Loucy (cell line): Measurements from ENCODE around the gene NARS2.
"Not testable (repeated sequence)": the region's sequence is repeated elsewhere in the genome, so short reads cannot be mapped to it uniquely, and the experiment has no call there.

Experiments
- H2AFZ ChIP-seq: fragments of 200-600 bp; sonication (generic); 2 replicates; pipeline ENCODE4 v1.6.0; 2016; ENCODE audit warnings: antibody characterized with exemption, mild to moderate bottlenecking, low read length, moderate library complexity
- H3F3A ChIP-seq: fragments of 200-600 bp; 2 replicates; pipeline ENCODE4 v1.6.0; 2016; ENCODE audit warnings: antibody characterized with exemption, low read depth, mild to moderate bottlenecking
- H3K27me3 ChIP-seq: fragments of 200-600 bp; sonication (generic); 2 replicates; pipeline ENCODE4 v1.6.1; 2014; ENCODE audit warnings: low read length, mild to moderate bottlenecking; ENCODE audit not compliant: insufficient read depth, poor library complexity, severe bottlenecking
- H3K36me3 ChIP-seq: fragments of 200-600 bp; sonication (generic); 2 replicates; pipeline ENCODE4 v1.6.1; 2016; ENCODE audit warnings: low read length; ENCODE audit not compliant: insufficient read depth
- H3K4me1 ChIP-seq: fragments of 200-600 bp; sonication (generic); 2 replicates; pipeline ENCODE4 v1.5.1; 2014; ENCODE audit warnings: low read length, mild to moderate bottlenecking; ENCODE audit not compliant: insufficient read depth, poor library complexity, severe bottlenecking
- H3K4me2 ChIP-seq: fragments of 200-600 bp; sonication (generic); 2 replicates; pipeline ENCODE4 v1.6.0; 2014; ENCODE audit warnings: antibody characterized with exemption, low read length, low read depth, mild to moderate bottlenecking; ENCODE audit not compliant: poor library complexity, severe bottlenecking
- H3K4me3 ChIP-seq: fragments of 200-600 bp; sonication (generic); 2 replicates; pipeline ENCODE4 v1.5.1; 2014; ENCODE audit warnings: low read length, mild to moderate bottlenecking, mixed read lengths; ENCODE audit not compliant: poor library complexity, severe bottlenecking
- H3K79me2 ChIP-seq: fragments of 200-600 bp; sonication (generic); 2 replicates; pipeline ENCODE4 v1.6.1; 2014; ENCODE audit warnings: low read length; ENCODE audit not compliant: insufficient read depth
- H3K9ac ChIP-seq: fragments of 200-600 bp; sonication (generic); 2 replicates; pipeline ENCODE4 v1.6.0; 2014; ENCODE audit warnings: mild to moderate bottlenecking, low read depth, low read length, moderate library complexity; ENCODE audit not compliant: poor library complexity, severe bottlenecking
- H3K9me2 ChIP-seq: fragments of 200-600 bp; sonication (generic); replicated peaks from 2 replicates; pipeline ENCODE4 v1.6.1; 2016; ENCODE audit warnings: low read depth, low read length, mixed read lengths
- H3K9me3 ChIP-seq: fragments of 200-600 bp; sonication (generic); 2 replicates; pipeline ENCODE4 v1.6.1; 2014; ENCODE audit warnings: mild to moderate bottlenecking, antibody characterized with exemption, low read length, low read depth; ENCODE audit not compliant: insufficient read depth
- H4K20me1 ChIP-seq: fragments of 200-600 bp; sonication (generic); 2 replicates; pipeline ENCODE4 v1.6.0; 2014; ENCODE audit warnings: antibody characterized with exemption, low read length, mild to moderate bottlenecking; ENCODE audit not compliant: insufficient read depth, poor library complexity, severe bottlenecking
- EZH2phosphoT487 ChIP-seq: fragments of 200-600 bp; IDR thresholded peaks from 2 replicates; pipeline ENCODE4 v1.6.1; 2018; ENCODE audit warnings: antibody characterized with exemption, mild to moderate bottlenecking, moderate library complexity, borderline replicate concordance
- TF ChIP-seq, protein P1 (sequence below): fragments of 200-600 bp; sonication (generic); conservative IDR thresholded peaks from 2 replicates; pipeline ENCODE4 v1.5.1; 2014; ENCODE audit warnings: mild to moderate bottlenecking, antibody characterized with exemption, low read length

NARS2 gene

GRCh38 chr11:78467931-78468330 is 106.7 kb downstream of the NARS2 start:
- Histone ChIP-seq H3K27me3 (no peaks in the 10 kb centered on the region), H2AFZ (no peak overlapping the region), H3K4me2 (no peak overlapping the region), H4K20me1 (no peaks in the 10 kb centered on the region), H3K9me3 (no peaks in the 10 kb centered on the region), H3K9me2 (no peaks in the 10 kb centered on the region), H3F3A (no peaks in the 10 kb centered on the region), H3K79me2 (no peaks in the 10 kb centered on the region), H3K4me3 (no peak overlapping the region), H3K36me3 (peaks cover 12% of the 10 kb centered on the region; the same call in 1 of the 2 replicates), H3K9ac (no peak overlapping the region), H3K4me1 (peaks cover 8% of the 10 kb centered on the region)
- TF ChIP-seq, protein P1, sequence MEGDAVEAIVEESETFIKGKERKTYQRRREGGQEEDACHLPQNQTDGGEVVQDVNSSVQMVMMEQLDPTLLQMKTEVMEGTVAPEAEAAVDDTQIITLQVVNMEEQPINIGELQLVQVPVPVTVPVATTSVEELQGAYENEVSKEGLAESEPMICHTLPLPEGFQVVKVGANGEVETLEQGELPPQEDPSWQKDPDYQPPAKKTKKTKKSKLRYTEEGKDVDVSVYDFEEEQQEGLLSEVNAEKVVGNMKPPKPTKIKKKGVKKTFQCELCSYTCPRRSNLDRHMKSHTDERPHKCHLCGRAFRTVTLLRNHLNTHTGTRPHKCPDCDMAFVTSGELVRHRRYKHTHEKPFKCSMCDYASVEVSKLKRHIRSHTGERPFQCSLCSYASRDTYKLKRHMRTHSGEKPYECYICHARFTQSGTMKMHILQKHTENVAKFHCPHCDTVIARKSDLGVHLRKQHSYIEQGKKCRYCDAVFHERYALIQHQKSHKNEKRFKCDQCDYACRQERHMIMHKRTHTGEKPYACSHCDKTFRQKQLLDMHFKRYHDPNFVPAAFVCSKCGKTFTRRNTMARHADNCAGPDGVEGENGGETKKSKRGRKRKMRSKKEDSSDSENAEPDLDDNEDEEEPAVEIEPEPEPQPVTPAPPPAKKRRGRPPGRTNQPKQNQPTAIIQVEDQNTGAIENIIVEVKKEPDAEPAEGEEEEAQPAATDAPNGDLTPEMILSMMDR: no peak
- TF ChIP-seq EZH2phosphoT487: no peak

- Histone ChIP-seq H3K79me2 (no peaks in the 10 kb centered on the region), H2AFZ (no peak overlapping the region), H3F3A (no peaks in the 10 kb centered on the region), H3K27me3 (no peaks in the 10 kb centered on the region), H3K9ac (no peak overlapping the region), H3K9me2 (no peaks in the 10 kb centered on the region), H4K20me1 (no peaks in the 10 kb centered on the region), H3K9me3 (no peaks in the 10 kb centered on the region), H3K4me3 (no peak overlapping the region), H3K36me3 (peaks cover 12% of the 10 kb centered on the region; the same call in 1 of the 2 replicates), H3K4me1 (peaks cover 8% of the 10 kb centered on the region), H3K4me2 (no peak overlapping the region)
- TF ChIP-seq, protein P1: no peak
- TF ChIP-seq EZH2phosphoT487: no peak
Measured at GRCh38 chr11:78467370-78467769, 107.3 kb downstream of the NARS2 start.

GRCh38 chr11:78465169-78465942 is 109.3 kb downstream of the NARS2 start:
- Histone ChIP-seq H4K20me1 (no peaks in the 10 kb centered on the region), H3F3A (no peaks in the 10 kb centered on the region), H3K4me1 (peaks cover 8% of the 10 kb centered on the region), H3K9ac (no peak overlapping the region), H3K4me2 (no peak overlapping the region), H3K9me3 (no peaks in the 10 kb centered on the region), H3K4me3 (no peak overlapping the region), H2AFZ (no peak overlapping the region), H3K27me3 (no peaks in the 10 kb centered on the region), H3K9me2 (no peaks in the 10 kb centered on the region), H3K79me2 (no peaks in the 10 kb centered on the region), H3K36me3 (peaks cover 20% of the 10 kb centered on the region; the same call in 1 of the 2 replicates)
- TF ChIP-seq EZH2phosphoT487: no peak
- TF ChIP-seq, protein P1: no peak

DNA sequence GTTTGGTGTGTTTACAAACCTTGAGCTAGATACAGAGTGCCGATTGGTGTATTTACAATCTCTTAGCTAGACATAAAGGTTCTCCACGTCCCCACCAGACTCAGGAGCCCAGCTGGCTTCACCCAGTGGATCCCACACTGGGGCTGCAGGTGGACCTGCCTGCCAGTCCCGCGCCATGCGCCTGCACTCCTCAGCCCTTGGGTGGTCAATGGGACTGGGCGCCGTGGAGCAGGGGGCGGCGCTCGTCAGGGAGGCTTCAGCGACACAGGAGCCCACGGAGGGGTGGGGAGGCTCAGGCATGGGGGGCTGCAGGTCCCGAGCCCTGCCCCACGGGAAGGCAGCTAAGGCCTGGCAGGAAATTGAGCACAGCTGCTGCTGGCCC is 109.9 kb downstream of the NARS2 start:
- H3K79me2 ChIP-seq, H3F3A ChIP-seq, H3K27me3 ChIP-seq, H3K4me3 ChIP-seq, H3K9ac ChIP-seq, H3K4me2 ChIP-seq, H3K9me2 ChIP-seq, H2AFZ ChIP-seq, H3K4me1 ChIP-seq, H3K9me3 ChIP-seq, H4K20me1 ChIP-seq: not testable (repeated sequence)
- H3K36me3 ChIP-seq: peaks cover 26% of the 10 kb centered on the region; the same call in 1 of the 2 replicates
